ENCODE results near the gene DCX. TPM values are rescaled to one million over a fixed set of nuclear protein-coding genes. Genes with fewer than 3 reads are reported as not detected.

Gene DCX
- total and polyA plus RNA-seq, 2 donors (not counting 1 experiment from before 2014, with no cell fraction given): not detected

GRCh38 chrX:111338095-111338698 lies 73.8 kb downstream of the DCX start:
- TF ChIP-seq EZH2 (IDR thresholded peaks at IDR 0.05; ENCODE audit: borderline replicate concordance, insufficient read depth, low read depth, low read length, poor library complexity, severe bottlenecking) (no peak), CTCF (IDR thresholded peaks at IDR 0.05) (no peak)
- Histone ChIP-seq H2AFZ (ENCODE audit: insufficient read depth, low read depth, low read length, poor library complexity, severe bottlenecking) (no peak overlapping the region), H3K27me3 (replicated peaks in 1 of 4; ENCODE audit: control extremely low read depth in 1 of 4, control insufficient read depth in 3 of 4, insufficient read depth in 4 of 4, low read length in 3 of 4) (no peaks in the 10 kb centered on the region), H3K36me3 (replicated peaks in 1 of 2; ENCODE audit: control extremely low read depth in 1 of 2, control insufficient read depth in 1 of 2, extremely low read depth in 1 of 2, insufficient read depth in 2 of 2, low read length in 1 of 2) (no peaks in the 10 kb centered on the region), H3K9me3 (ENCODE audit: control extremely low read depth in 1 of 3, control insufficient read depth in 2 of 3, insufficient read depth in 1 of 3, low read length in 2 of 3) (no peaks in the 10 kb centered on the region), H3K27ac (ENCODE audit: low read length in 2 of 2) (no peak overlapping the region), H3K9ac (ENCODE audit: low read length) (no peak overlapping the region), H3K4me1 (ENCODE audit: control insufficient read depth in 2 of 2, insufficient read depth in 2 of 2, low read length in 2 of 2) (no peaks in the 10 kb centered on the region), H3K4me3 (ENCODE audit: control extremely low read depth in 1 of 5, extremely low read depth in 1 of 5, insufficient read depth in 1 of 5, low read depth in 2 of 5, low read length in 4 of 5) (no peak overlapping the region), H3K4me2 (replicated peaks; ENCODE audit: low read depth, low read length, poor library complexity, severe bottlenecking) (no peak overlapping the region), H3K79me2 (ENCODE audit: control insufficient read depth, insufficient read depth, low read length) (no peaks in the 10 kb centered on the region), H4K20me1 (ENCODE audit: control insufficient read depth, insufficient read depth, low read length, poor library complexity, severe bottlenecking) (no peaks in the 10 kb centered on the region)
- CTCF ChIA-PET: no interaction called here
- POLR2A ChIA-PET: no interaction called here
- intact Hi-C loops (cut with micrococcal nuclease): no loop called here
- WGBS (ENCODE audit: insufficient coverage): 80% methylated on average over 1 of the region's 4 CpGs
- no peak for DNase-seq
- Mint-ChIP-seq H3K27ac (no peak overlapping the region), H3K4me3 (no peak overlapping the region), H3K9me3 (ENCODE audit: insufficient read depth) (no peaks in the 10 kb centered on the region), H3K27me3 (no peaks in the 10 kb centered on the region), H3K4me1 (no peaks in the 10 kb centered on the region)
- no peak for ATAC-seq (ENCODE audit: low read depth)

- Mint-ChIP-seq H3K27me3 (no peaks in the 10 kb centered on the region), H3K4me3 (no peak overlapping the region), H3K9me3 (ENCODE audit: insufficient read depth) (no peaks in the 10 kb centered on the region), H3K27ac (no peak overlapping the region), H3K4me1 (no peaks in the 10 kb centered on the region)
- H3K9ac ChIP-seq (ENCODE audit: low read length): no peak overlapping the region
- intact Hi-C loops (cut with micrococcal nuclease): no loop called here
- H3K9me3 ChIP-seq (ENCODE audit: control extremely low read depth in 1 of 3, control insufficient read depth in 2 of 3, insufficient read depth in 1 of 3, low read length in 2 of 3): no peaks in the 10 kb centered on the region
- no peak overlapping the region for H3K4me3 ChIP-seq (ENCODE audit: control extremely low read depth in 1 of 5, extremely low read depth in 1 of 5, insufficient read depth in 1 of 5, low read depth in 2 of 5, low read length in 4 of 5)
- H3K79me2 ChIP-seq (ENCODE audit: control insufficient read depth, insufficient read depth, low read length): no peaks in the 10 kb centered on the region
- no peak overlapping the region for H3K27ac ChIP-seq (ENCODE audit: low read length in 2 of 2)
- H3K4me2 ChIP-seq (replicated peaks; ENCODE audit: low read depth, low read length, poor library complexity, severe bottlenecking): no peak overlapping the region
- ATAC-seq (ENCODE audit: low read depth) (no peak), DNase-seq (no peak)
- H3K36me3 ChIP-seq (replicated peaks in 1 of 2; ENCODE audit: control extremely low read depth in 1 of 2, control insufficient read depth in 1 of 2, extremely low read depth in 1 of 2, insufficient read depth in 2 of 2, low read length in 1 of 2): no peaks in the 10 kb centered on the region
- ChIA-PET CTCF (interaction anchor here (1.0 kb wide), 1 partner anchor 10 kb away, joined by 3 read pairs; no protein-coding TSS in a partner anchor), POLR2A (no interaction called here)
- no peak for TF ChIP-seq EZH2 (IDR thresholded peaks at IDR 0.05; ENCODE audit: borderline replicate concordance, insufficient read depth, low read depth, low read length, poor library complexity, severe bottlenecking)
- no peak for TF ChIP-seq CTCF (IDR thresholded peaks at IDR 0.05)
- H3K27me3 ChIP-seq (replicated peaks in 1 of 4; ENCODE audit: control extremely low read depth in 1 of 4, control insufficient read depth in 3 of 4, insufficient read depth in 4 of 4, low read length in 3 of 4): no peaks in the 10 kb centered on the region
- no CpG with 5 or more reads among the region's 2 CpGs for WGBS (ENCODE audit: insufficient coverage)
- no peak overlapping the region for H2AFZ ChIP-seq (ENCODE audit: insufficient read depth, low read depth, low read length, poor library complexity, severe bottlenecking)
- H3K4me1 ChIP-seq (ENCODE audit: control insufficient read depth in 2 of 2, insufficient read depth in 2 of 2, low read length in 2 of 2): no peaks in the 10 kb centered on the region
- H4K20me1 ChIP-seq (ENCODE audit: control insufficient read depth, insufficient read depth, low read length, poor library complexity, severe bottlenecking): no peaks in the 10 kb centered on the region
These were observed 74.8 kb downstream of the DCX start for GRCh38 chrX:111337067-111337637.

Data from B cell (primary cell).